GM21423 (cell line): ENCODE results near the gene MIB1.

ENCODE experiments used
- ATAC-seq: cut with Tn5 transposase; IDR thresholded peaks from one replicate; pipeline ENCODE4 v1.9.1; 2021; ENCODE audit warnings: mild to moderate bottlenecking, moderate library complexity; ENCODE audit not compliant: unreplicated experiment

Gene MIB1

DNA sequence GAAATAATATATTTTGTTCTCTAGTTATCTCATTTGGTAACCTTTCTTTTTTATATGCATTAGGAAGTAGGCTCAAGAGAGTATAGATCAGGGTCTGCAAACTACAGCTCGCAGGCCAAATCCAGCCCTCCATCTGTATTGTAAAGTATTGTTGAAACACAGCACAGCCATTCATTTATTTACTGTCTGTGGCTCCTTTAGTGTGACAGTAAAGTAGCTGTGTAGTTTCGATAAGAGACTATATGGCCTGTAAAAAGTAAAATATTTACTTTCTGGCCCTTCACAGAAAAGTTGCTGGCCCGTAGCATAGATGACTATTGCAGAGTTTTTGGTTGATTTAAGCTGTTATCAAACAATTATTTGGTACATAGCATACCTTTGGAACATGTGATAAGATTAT lies 67.6 kb downstream of the MIB1 start:
- ATAC-seq = no peak

DNA sequence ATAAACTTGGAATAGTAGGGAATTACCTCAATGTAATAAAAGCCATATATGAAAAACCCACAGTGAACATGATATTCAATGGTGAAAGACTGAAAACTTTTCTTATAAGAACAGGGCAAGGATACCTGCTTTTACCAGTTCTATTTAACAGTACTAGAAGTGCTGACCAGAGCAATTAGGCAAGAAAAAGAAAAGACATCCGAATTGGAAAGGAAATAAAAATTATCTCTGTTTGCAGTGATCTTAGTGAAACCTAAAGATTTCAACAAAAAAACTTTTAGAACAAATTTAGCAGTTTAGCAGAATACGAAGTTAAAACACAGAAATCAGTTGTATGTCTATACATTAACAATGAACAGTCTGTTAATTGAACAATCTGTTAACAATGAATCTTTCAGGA lies 69.1 kb downstream of the MIB1 start:
- ATAC-seq = no peak

DNA sequence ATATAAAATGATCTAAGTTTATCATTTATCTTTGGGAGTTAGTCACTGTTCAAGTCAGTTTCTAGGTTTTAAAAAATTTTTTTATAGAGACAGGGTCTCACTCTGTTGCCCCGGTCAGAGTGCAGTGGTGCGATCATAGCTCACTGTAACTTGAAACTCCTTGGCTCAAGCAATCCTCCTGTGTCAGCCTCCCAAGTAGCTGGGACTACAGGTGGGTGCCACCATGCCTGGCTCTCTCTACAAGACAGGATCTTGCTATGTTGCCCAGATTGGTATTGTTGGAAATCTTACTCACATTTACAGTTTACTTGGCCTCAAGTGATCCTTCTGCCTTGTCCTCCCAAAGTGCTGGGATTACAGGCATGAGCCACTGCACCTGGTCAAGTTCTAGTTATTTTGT lies 74.5 kb downstream of the MIB1 start:
- no peak for ATAC-seq

DNA sequence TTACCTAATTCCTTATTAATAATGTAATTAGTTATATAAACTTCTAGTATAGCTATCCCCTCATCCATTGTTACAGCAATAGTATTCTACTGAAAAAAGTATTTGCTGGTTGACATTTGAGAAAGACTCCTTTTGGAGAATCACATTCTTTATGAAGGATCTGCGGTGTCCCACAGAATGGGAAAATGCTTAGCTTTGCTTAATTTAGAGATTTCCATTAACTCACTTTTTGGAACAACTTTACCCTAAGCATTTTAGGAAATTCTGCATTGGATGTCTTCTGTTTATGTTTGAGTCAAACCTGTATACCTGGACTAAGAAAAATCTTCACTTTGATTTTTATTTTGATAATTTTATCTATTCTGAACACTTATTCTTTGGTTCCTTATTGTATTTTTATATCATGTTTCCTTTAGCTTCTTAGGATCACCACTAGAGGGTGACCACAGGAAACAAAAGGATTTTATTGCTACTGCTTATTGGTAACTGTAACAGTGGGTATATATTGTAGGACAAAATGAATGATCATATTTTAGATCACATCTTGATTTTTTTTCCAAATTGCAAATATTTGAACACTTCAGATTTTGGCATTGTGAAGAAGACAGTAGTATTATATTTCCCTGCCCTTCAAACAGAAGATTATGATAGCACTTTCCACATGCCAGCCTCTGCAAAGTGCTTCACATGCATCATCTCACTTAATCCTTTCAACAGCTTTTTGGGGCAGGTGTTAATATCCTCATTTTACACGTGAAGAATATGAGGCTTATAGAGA lies 79.6 kb downstream of the MIB1 start:
- no peak for ATAC-seq

DNA sequence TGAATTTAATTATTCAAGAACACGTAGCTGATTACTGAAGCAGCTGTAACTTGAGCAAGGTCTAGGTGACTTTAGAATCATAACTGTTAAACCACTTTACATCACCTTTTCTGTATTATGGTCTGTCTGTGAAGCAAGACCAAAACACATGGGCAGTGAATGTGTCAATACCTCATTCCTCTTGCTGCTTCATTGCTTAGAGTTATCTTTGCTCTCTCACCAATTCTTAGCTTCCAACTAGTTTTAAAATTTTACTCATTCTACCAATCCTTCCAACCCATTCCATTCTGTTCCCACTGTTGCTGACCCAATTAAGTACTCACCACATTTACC lies 80.2 kb downstream of the MIB1 start:
- ATAC-seq = no peak

DNA sequence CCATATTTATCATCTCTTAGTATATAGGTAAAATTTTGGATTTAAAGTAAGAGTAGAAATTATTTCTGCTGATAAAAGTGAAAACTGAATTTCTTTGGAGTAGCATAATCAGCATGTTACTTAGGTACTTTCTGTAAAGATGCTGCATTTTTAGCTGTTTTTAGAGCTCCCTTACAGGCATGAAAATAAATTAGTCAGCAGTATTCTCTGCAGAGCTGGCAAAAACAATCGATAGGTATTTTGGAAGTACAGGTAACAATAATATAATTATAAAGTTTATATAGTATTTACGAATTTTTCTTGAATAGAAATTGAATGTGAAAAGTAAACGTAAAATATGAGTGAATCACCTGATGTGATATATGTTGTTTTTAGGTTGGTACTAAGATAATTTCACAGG lies 83.3 kb downstream of the MIB1 start:
- ATAC-seq = no peak

DNA sequence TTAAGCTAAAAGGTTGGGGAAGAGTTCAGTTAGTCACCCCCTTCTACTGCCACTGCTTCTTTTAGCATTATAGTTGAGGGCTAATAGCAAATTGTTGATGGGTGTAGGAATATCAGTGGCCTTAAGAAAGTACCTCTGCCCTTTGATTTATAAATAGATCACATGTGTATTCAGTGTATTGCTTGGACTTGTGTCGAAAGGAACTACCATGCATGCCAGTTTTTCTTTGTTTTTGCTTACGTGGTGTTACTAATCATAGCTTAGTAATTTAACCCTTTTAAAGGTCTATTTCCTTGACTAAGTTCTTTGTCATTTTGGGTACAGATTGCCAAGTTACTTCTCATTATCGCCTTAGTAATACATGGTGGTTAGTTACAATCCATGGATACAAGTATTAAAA lies 85.6 kb downstream of the MIB1 start:
- no peak for ATAC-seq

DNA sequence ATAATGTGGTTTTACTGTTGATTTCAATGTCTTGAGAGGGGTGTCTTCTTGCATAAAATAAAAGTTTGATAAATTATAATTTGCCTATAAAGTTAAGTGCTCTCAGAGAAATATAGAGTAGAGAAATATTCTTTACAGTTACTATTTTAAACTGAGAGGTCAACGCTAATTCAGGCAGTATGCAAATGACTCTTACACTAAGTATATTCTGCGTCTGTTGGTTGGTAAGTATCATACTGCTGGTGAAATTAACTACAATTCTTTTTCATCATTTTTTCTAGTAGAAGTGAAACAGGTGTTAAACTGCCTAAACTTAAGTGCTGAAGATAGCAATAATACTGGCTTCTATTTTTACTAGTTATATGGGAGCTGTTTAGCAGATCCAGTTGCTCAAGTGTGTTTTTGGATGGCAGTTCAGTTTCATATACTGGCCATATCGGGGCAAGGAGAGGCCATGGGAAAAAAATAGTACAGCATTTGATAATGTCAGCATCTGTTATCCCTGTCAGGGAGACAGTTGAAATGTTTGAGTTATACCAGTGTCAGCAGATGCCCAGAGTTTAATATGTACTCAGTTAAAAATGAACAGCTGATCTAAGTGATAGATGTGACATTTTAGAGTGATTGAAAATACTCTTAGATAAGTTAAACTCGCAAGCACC lies 86.2 kb downstream of the MIB1 start:
- ATAC-seq = no peak

DNA sequence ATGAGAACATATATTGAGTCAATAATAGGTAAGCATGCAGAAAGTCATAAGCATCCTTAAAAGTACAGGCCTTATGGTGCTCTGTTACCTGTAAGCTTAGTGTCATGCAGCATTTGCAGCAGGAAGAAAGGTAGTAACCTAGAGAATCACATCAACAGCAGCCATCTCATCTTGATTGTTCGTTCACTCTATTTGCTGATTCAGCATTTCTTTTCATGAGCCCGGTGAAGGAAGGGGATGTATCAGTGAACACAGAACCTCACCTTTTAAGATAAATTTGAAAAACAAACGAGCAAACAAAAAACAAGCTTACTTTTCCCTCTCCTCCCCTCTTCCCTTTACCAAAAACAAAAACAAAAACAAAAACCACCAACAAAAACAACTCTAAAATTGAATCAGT lies 89.9 kb downstream of the MIB1 start:
- ATAC-seq = no peak

DNA sequence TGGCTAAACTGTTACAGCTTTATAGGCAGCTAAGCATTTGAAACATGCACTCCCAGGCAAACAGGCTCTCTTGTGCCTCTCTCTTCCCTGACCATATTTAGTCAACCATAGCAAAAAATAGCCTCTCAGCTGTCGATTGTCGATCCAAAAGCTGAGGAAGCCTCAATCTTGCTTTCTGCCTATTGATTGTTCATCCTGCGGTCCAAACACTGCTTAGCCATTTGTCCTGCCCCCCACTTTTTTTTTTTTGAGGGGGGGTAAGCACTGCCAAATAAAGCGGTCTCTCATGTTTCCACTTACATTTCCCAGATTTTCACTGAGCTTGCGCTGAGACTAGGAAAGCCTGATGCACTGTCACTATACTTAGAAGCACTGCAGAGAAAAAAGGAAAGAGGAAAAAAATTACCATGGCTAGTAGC lies 90.8 kb downstream of the MIB1 start:
- ATAC-seq = no peak

DNA sequence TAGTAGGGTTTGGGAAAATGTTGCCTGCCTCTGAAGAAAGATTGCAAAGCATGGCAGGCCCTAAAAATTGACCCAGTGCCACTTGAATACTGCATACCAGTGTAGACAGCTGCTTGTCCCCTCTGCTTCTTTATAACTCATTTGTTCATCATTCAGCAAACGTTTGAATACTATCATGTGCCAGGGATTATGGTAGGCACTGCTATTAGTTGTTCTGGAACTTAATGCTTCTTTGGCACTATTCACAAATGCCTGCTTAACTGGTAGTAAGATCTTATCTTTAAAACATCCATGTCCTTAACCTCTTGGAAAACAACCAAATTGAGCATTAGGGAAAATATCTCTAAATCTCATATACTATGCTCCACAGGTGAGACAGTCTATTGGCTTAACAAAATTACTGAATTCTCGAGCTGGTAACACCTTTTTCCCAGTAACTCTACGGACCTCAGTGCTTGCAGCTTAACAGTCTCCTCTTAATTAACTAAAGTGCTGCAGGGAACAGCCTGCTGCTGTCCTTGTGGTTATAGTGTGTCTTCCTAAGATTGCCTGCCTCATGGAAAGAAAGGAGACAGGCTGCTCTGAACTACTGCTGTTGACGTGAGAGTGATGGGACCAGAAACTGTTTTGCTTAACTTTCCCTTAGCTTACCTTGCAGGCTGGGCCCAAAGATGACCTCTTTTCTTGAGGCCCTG lies 93.2 kb downstream of the MIB1 start:
- no peak for ATAC-seq

DNA sequence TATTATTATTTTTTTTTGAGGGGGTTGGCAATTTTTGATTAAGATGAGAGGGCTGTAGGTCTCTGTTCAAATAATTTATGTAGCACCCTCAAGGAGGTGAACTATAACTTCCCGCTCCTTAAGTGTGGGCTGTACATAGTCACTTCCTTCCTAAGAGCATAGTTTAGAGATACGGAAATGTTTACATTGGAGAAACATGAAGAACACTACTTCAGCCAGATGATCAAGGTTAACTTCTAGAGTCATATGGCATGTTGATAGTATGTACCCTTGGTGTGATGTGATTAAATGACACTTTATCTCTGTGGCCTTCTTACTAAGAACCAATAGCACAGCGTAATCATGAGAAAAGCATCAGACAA lies 93.7 kb downstream of the MIB1 start:
- no peak for ATAC-seq

DNA sequence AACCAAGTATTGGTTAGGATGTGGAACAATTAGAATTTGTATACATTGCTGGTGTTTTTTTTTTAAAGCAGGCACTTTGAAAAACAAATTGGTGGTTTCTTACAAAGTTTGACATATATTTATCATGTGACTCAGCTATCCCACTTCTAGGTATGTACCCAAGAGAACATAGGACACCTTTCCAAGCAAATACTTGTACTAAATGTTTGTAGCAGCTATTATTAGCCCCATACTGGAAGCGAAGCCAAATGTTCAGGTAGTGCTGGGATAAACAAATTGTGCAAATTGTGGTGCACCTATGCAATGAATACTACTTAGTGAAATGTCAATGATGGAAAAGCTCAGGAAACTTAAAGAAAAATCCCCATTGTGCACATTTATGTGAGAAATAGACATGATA lies 101.0 kb downstream of the MIB1 start:
- no peak for ATAC-seq

DNA sequence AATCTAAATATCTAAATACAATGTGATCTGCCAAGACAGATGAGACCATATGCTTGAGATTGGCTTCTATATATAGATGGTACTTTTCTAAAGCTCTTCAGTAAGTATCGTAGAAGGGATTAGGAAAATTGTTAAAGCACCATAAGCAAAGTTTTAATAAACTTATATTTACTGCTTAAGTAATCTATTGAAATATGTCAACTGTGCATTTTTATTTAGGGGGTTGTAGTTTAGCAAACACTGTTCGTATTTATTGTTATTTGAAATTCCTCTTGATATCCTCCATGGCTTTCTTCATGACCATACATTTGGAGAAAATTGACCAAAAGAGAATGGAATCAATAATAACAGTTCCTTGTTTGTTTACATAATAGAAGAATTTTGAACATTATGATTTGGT lies 102.7 kb downstream of the MIB1 start:
- ATAC-seq = no peak

DNA sequence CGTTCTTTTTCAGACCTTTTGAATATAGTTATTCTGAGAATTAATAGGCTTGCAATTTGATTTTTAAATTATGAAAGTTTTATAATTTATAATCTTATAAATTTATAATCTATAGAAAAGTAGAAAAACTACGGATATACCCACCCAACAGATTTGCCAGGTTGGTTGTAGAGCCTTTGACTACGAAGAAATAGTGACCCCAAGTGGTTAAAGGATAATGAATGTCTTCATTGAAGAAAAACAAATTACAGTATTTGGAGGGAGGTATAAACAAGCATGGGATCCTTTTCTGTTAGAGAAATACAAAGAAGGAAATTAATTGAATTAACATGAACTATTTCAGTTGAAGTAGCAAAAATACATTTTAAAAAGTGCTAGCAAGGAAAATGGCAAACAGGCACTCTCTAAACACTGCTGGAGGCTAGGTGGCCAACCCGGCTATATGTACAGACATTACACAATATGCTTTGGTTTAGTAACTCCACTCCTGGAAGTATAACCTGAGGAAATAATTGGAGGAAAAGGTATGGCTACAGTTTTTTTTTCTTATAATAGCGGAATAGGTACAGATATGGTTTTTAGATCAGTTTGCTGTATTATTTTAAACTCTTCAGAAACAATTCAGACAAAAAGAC lies 110.9 kb downstream of the MIB1 start:
- ATAC-seq = no peak

DNA sequence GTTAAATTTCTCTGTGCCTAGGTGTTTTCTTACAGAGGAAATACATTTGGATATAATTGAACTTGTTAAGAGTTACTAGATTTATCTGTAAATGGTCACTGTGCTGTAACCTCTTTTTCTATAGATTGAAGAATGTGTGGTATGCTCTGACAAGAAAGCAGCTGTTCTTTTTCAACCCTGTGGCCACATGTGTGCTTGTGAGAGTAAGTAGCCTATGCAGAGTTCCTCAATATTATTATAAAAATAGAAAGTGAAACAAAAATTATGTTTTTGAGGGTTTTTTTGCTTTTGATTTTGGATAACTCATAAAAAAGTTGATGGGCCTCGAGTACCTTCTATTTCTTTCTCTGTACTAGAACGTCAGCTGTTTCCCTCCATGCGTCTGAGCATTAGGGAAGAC lies 112.4 kb downstream of the MIB1 start:
- peak; percentile 94 for ATAC-seq

DNA sequence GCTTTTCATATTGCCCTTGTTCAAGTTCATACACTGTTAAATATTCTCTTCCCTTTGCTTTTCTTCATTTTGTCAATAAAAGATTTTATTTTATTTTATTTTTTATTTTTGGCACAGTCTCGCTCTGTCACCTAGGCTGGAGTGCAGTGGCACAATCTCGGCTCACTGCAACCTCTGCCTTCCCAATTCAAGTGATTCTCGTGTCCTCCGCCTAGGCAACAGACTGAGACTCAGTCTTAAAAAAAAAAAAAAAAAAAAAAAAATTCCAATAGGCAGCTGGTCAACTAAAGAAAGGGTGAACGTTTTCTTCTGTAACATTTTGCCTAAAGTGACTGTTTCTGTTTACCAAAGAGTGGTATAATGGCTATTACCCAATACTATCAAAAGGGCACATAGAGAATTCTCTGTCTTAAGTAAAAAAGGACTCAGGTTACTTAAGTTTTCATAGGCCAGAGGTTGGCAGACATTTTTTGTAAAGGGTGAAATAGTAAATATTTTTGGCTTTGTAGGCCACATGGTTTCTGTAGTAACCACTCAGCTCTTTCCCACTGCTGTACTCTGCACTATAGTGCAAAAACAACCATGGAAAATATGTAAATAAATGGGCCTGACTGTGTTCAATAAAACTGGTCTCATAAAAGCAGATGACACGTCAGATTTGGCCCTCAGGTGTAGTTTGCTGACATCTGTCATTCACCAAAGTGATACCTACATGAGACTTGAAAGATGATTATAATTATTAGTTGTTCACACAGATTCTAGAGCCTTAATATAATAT lies 113.4 kb downstream of the MIB1 start:
- no peak for ATAC-seq

DNA sequence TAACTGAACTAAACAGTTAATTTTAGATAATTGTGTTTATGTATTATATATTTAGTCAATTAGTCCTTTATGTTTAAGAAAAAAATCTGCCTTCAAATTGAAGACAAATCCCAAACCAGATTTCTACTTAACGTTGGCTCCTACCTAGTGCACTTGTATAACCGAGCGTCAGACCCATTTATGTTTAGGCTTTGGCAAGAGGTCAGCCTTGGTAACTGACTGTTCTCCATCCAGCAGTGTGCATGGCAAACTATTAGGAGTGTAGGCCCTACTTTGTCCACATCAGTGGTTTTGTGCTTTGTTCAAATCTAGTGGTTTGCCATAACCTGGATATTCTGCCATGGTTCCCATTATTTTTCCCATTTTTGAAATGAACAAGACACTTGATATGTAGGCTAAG lies 114.8 kb downstream of the MIB1 start:
- ATAC-seq = no peak

DNA sequence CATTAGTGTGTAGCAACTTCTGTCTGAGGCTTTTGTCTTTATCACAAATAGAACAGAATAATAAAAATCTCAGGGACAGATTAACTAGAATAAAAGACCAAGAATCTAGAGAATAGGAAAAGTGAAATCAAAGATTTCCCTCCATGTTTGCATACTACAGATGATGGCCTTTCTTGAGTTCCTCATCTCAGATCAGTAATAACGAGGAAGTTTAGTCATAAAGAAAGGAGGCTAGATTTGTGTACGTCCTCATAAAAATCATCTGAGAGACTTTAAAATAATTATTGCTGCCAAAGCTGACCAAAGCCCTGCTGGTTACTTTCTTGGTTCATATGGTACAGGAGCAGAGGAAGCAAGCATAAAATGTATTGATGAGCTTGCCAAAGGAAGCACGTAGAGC lies 117.3 kb downstream of the MIB1 start:
- no peak for ATAC-seq

DNA sequence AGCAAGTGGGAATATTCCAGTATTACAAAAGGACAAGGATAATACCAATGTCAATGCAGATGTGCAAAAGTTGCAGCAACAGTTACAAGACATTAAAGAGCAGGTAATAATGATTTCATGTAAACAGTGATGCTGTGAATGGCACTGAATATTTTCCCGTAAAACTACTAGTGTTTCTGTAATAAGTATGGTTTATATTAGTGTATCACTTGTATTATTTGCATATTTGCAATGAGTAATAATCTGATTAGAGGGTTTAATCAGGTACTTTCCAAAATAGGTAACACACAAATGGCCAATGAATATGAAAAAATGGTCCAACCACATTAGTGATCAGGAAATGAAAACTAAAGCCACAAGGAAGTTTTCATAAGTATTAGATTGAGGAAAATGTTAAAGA lies 118.0 kb downstream of the MIB1 start:
- ATAC-seq = no peak

DNA sequence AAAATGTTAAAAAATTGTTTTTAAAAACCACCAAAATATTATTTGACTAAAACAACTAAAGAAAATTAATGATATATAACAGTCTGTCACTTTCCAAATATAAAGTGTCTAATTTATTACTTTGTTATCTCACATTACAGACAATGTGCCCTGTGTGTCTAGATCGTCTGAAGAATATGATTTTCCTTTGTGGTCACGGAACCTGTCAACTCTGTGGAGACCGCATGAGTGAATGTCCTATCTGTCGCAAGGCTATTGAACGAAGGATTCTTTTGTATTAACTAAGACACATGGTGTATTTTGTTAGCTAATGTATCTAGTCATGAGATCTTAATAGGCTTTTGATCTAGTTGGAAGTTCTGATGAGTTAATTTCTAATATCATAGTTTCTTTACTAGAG lies 123.8 kb downstream of the MIB1 start:
- ATAC-seq = no peak
